ENCODE data around the gene TTC27. TPM values are rescaled to one million over a fixed set of nuclear protein-coding genes. Genes with fewer than 3 reads are reported as not detected.

The TTC27 gene
- polyA plus RNA-seq, 1 experiment = 28.9 TPM

DNA sequence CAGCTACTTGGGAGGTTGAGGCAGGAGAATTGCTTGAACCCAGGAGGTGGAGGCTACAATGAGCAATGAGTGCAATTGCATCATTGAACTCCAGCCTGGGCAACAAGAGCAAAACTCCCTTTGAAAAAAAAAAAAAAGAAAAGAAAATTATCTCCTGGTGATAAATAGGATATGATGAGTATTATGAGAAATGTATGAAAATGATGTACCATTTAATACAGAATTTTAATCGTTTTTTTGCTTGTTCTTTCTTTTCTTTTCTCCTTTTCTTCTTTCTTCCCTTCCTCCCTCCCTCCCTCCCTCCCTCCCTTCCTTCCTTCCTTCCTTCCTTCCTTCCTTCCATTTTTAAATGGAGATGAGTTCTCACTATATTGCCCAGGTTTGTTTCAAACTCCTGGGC lies 40.4 kb downstream of the TTC27 start:
- CTCF ChIA-PET = no interaction called here
- Histone ChIP-seq H3K27ac (ENCODE audit: low read depth, low read length) (no peak overlapping the region), H3K9me3 (ENCODE audit: control insufficient read depth, insufficient read depth, low read length) (no peaks in the 10 kb centered on the region; the same call in 1 of the 2 replicates), H3K27me3 (ENCODE audit: control insufficient read depth, insufficient read depth, low read length) (no peaks in the 10 kb centered on the region), H3K4me3 (ENCODE audit: low read depth, low read length) (no peak overlapping the region)
- no peak for DNase-seq (ENCODE audit: low read depth, low spot score)
- POLR2A ChIA-PET = interaction anchor here (0.7 kb wide), 1 partner anchor 329 kb away, joined by 3 read pairs; no protein-coding TSS in a partner anchor
- TF ChIP-seq, protein P1, sequence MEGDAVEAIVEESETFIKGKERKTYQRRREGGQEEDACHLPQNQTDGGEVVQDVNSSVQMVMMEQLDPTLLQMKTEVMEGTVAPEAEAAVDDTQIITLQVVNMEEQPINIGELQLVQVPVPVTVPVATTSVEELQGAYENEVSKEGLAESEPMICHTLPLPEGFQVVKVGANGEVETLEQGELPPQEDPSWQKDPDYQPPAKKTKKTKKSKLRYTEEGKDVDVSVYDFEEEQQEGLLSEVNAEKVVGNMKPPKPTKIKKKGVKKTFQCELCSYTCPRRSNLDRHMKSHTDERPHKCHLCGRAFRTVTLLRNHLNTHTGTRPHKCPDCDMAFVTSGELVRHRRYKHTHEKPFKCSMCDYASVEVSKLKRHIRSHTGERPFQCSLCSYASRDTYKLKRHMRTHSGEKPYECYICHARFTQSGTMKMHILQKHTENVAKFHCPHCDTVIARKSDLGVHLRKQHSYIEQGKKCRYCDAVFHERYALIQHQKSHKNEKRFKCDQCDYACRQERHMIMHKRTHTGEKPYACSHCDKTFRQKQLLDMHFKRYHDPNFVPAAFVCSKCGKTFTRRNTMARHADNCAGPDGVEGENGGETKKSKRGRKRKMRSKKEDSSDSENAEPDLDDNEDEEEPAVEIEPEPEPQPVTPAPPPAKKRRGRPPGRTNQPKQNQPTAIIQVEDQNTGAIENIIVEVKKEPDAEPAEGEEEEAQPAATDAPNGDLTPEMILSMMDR (IDR thresholded peaks at IDR 0.05; ENCODE audit: low read depth, low read length) = no peak

DNA sequence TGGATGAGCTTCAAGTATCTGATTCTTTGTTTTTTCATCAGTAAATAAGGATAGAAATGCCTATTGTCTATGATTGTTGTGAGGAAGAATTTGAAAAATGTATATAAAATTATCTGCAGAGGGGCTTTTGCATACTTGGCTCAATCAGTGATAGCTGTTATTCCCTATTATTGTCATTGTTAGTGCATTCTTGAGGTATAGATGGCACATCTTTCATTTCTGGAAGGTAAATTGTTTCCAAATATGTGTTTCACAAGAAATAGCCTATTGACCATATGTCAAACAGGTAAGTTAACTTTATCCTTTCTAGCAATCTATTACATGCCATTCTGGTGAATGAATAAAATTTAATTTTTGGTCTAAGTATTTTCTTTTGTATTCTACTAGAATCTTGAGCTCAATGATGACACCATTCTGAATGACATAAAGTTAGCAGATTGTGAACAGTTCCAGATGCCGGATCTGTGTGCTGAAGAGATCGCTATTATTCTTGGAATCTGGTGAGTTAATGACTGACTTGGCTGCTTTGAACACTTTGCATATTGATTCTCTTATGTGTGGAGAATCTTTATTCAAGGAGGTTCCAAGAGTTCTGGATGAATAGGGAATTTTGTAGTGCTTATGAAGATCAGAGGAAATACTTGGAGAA lies 44.2 kb downstream of the TTC27 start:
- CTCF ChIA-PET = no interaction called here
- Histone ChIP-seq H3K27me3 (ENCODE audit: control insufficient read depth, insufficient read depth, low read length) (no peaks in the 10 kb centered on the region), H3K27ac (ENCODE audit: low read depth, low read length) (no peak overlapping the region), H3K4me3 (ENCODE audit: low read depth, low read length) (no peak overlapping the region), H3K9me3 (ENCODE audit: control insufficient read depth, insufficient read depth, low read length) (no peaks in the 10 kb centered on the region)
- TF ChIP-seq, protein P1 (IDR thresholded peaks at IDR 0.05; ENCODE audit: low read depth, low read length) = no peak
- no peak for DNase-seq (ENCODE audit: low read depth, low spot score)
- POLR2A ChIA-PET = no interaction called here

DNA sequence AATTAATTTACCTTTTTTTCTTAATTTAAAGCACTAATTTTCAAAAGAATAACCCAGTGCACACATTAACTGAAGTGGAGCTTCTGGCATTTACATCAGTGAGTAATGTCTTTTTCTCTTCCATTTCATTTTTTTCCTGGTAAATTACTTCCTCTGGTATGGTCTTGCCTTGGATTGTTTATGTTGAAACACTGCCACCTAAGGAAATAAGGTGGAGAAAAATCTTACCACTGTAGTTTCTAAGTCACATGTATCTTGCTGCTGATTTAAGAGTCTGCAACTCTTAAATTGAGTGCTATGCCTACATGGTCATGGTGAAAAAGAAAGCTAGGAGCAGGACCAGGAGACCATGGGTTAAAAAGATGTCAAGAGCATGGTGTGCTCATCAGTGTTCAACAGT lies 51.0 kb downstream of the TTC27 start:
- H3K4me3 ChIP-seq (ENCODE audit: low read depth, low read length) = no peak overlapping the region
- H3K27me3 ChIP-seq (ENCODE audit: control insufficient read depth, insufficient read depth, low read length) = no peaks in the 10 kb centered on the region
- no peaks in the 10 kb centered on the region for H3K9me3 ChIP-seq (ENCODE audit: control insufficient read depth, insufficient read depth, low read length)
- ChIA-PET CTCF (no interaction called here), POLR2A (no interaction called here)
- H3K27ac ChIP-seq (ENCODE audit: low read depth, low read length) = no peak overlapping the region
- TF ChIP-seq, protein P1 (IDR thresholded peaks at IDR 0.05; ENCODE audit: low read depth, low read length) = no peak; the same call in 1 of the 2 replicates
- no peak for DNase-seq (ENCODE audit: low read depth, low spot score)

DNA sequence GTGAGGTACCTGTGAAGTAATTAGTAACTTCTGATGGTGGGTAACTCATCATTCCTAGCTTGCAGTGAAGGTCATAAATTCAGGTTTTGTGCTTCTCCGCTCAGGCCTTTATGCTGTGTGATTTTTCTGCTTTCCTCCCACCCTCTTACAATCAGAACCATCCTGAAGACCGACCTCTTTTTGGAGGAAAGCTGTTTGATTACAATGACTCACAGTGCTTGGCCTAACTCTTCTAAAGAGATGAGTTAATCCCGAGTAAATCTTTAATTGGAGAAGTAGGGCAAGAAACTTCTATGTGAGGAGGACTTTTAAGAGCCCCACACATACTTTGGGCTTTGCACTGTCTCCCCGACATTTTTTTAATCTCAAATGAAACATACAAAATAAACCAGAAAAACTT lies 53.1 kb downstream of the TTC27 start:
- no peak for DNase-seq (ENCODE audit: low read depth, low spot score)

DNA sequence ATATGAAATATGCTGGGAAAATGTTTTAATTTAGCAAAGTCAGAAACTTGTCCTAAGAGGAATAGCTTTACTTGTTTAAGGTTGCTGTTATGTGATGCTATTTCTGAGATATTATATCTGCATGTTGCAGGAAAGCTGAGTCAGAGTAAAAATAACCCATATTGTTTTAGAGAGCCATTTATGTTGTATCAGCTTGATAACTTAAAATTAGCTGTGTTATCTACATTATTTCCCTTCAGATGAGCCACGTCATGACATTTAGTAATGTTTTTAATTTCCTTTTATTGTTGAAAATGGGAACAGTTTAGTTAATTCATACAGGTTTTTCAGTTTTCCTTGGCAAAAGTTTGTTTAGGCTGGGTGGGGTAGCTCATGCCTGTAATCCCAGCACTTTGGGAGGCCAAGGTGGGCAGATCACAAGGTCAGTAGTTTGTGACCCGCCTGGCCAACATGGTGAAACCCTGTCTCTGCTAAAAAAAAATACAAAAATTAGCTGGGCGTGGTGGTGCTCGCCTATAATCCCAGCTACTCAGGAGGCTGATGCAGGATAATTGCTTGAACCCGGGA lies 55.8 kb downstream of the TTC27 start:
- ChIA-PET CTCF (interaction anchor here (0.7 kb wide), 1 partner anchor 291 kb away, joined by 3 read pairs; no protein-coding TSS in a partner anchor), POLR2A (no interaction called here)
- Histone ChIP-seq H3K4me3 (ENCODE audit: low read depth, low read length) (no peak overlapping the region), H3K27ac (ENCODE audit: low read depth, low read length) (no peak overlapping the region), H3K27me3 (ENCODE audit: control insufficient read depth, insufficient read depth, low read length) (no peaks in the 10 kb centered on the region), H3K9me3 (ENCODE audit: control insufficient read depth, insufficient read depth, low read length) (no peaks in the 10 kb centered on the region)
- DNase-seq (ENCODE audit: low read depth, low spot score) = no peak
- TF ChIP-seq, protein P1 (IDR thresholded peaks at IDR 0.05; ENCODE audit: low read depth, low read length) = no peak

More for the DNA sequence above, 53.1 kb downstream of the TTC27 start:
- no peak overlapping the region for H3K27ac ChIP-seq (ENCODE audit: low read depth, low read length)
- ChIA-PET POLR2A (no interaction called here), CTCF (interaction anchor here (0.6 kb wide), 1 partner anchor 699 kb away, joined by 3 read pairs; no protein-coding TSS in a partner anchor)
- no peaks in the 10 kb centered on the region for H3K27me3 ChIP-seq (ENCODE audit: control insufficient read depth, insufficient read depth, low read length)
- TF ChIP-seq, protein P1 (IDR thresholded peaks at IDR 0.05; ENCODE audit: low read depth, low read length) = no peak
- H3K4me3 ChIP-seq (ENCODE audit: low read depth, low read length) = no peak overlapping the region
- H3K9me3 ChIP-seq (ENCODE audit: control insufficient read depth, insufficient read depth, low read length) = no peaks in the 10 kb centered on the region
